ENCODE measurements around the gene MBNL2.

GRCh38 chr13:97367016-97367822 lies 145.1 kb downstream of the MBNL2 start:
- no peak for TF ChIP-seq EZH2phosphoT487 (IDR thresholded peaks at IDR 0.05; ENCODE audit: low read length)
- TF ChIP-seq CTCF (IDR thresholded peaks at IDR 0.05; ENCODE audit: low read length): no peak
- TF ChIP-seq EZH2 (optimal IDR thresholded peaks at IDR 0.05; ENCODE audit: low read depth, low read length): no peak

All from MM.1S (cell line).